SK-N-SH (cell line): ENCODE results near the gene TAS2R46.

Source experiments
- ELF1 ChIP-seq: IDR thresholded peaks from 2 replicates; pipeline ENCODE4 v1.4.0; 2012
- POLR2AphosphoS5 ChIP-seq: IDR thresholded peaks from 2 replicates; pipeline ENCODE4 v1.6.1; 2012; ENCODE audit warnings: low read depth, low read length
- RAD21 ChIP-seq: IDR thresholded peaks from 2 replicates; pipeline ENCODE4 v1.6.1; 2012; ENCODE audit warnings: mild to moderate bottlenecking, low read length
- RCOR1 ChIP-seq: fragments of 150-350 bp; IDR thresholded peaks from 2 replicates; pipeline ENCODE4 v1.6.1; 2017; ENCODE audit warnings: antibody characterized with exemption, low read length
- TF ChIP-seq, protein P1 (sequence below): fragments of 150-350 bp; IDR thresholded peaks from 2 replicates; pipeline ENCODE4 v1.6.1; 2016; ENCODE audit warnings: mild to moderate bottlenecking, low read depth, low read length
- TF ChIP-seq, protein P2 (sequence below): fragments of 200-600 bp; sonication (generic); IDR thresholded peaks from 2 replicates; pipeline ENCODE4 v1.6.1; 2017; ENCODE audit warnings: antibody characterized with exemption, mild to moderate bottlenecking, moderate library complexity
- TF ChIP-seq, protein P3 (sequence below): IDR thresholded peaks from 2 replicates; pipeline ENCODE4 v1.6.1; 2012; ENCODE audit warnings: mild to moderate bottlenecking, low read depth, low read length, moderate library complexity

DNA sequence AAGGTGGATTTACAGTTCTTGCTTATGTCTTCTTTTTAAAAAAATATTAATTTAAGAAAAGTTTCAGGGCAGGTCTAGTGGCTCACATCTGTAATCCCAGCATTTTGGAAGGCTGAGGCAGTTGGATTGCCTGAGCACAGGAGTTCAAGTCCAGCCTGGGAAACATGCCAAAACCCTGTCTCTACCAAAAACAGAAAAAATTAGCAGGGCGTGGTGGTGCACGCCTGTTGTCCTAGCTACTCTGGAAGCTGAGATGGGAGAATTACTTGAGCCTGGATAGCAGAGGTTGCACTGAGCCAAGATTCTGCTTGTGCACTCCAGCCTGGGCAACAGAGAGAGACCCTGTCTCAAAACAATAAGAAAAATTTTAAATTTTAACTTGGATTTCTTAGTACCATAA is 5.4 kb upstream of the TAS2R46 start:
- TF ChIP-seq, protein P1, sequence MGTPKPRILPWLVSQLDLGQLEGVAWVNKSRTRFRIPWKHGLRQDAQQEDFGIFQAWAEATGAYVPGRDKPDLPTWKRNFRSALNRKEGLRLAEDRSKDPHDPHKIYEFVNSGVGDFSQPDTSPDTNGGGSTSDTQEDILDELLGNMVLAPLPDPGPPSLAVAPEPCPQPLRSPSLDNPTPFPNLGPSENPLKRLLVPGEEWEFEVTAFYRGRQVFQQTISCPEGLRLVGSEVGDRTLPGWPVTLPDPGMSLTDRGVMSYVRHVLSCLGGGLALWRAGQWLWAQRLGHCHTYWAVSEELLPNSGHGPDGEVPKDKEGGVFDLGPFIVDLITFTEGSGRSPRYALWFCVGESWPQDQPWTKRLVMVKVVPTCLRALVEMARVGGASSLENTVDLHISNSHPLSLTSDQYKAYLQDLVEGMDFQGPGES: no peak
- TF ChIP-seq RCOR1 (no peak), ELF1 (no peak), RAD21 (no peak), POLR2AphosphoS5 (no peak)
- TF ChIP-seq, protein P2, sequence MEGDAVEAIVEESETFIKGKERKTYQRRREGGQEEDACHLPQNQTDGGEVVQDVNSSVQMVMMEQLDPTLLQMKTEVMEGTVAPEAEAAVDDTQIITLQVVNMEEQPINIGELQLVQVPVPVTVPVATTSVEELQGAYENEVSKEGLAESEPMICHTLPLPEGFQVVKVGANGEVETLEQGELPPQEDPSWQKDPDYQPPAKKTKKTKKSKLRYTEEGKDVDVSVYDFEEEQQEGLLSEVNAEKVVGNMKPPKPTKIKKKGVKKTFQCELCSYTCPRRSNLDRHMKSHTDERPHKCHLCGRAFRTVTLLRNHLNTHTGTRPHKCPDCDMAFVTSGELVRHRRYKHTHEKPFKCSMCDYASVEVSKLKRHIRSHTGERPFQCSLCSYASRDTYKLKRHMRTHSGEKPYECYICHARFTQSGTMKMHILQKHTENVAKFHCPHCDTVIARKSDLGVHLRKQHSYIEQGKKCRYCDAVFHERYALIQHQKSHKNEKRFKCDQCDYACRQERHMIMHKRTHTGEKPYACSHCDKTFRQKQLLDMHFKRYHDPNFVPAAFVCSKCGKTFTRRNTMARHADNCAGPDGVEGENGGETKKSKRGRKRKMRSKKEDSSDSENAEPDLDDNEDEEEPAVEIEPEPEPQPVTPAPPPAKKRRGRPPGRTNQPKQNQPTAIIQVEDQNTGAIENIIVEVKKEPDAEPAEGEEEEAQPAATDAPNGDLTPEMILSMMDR: no peak
- TF ChIP-seq, protein P3, sequence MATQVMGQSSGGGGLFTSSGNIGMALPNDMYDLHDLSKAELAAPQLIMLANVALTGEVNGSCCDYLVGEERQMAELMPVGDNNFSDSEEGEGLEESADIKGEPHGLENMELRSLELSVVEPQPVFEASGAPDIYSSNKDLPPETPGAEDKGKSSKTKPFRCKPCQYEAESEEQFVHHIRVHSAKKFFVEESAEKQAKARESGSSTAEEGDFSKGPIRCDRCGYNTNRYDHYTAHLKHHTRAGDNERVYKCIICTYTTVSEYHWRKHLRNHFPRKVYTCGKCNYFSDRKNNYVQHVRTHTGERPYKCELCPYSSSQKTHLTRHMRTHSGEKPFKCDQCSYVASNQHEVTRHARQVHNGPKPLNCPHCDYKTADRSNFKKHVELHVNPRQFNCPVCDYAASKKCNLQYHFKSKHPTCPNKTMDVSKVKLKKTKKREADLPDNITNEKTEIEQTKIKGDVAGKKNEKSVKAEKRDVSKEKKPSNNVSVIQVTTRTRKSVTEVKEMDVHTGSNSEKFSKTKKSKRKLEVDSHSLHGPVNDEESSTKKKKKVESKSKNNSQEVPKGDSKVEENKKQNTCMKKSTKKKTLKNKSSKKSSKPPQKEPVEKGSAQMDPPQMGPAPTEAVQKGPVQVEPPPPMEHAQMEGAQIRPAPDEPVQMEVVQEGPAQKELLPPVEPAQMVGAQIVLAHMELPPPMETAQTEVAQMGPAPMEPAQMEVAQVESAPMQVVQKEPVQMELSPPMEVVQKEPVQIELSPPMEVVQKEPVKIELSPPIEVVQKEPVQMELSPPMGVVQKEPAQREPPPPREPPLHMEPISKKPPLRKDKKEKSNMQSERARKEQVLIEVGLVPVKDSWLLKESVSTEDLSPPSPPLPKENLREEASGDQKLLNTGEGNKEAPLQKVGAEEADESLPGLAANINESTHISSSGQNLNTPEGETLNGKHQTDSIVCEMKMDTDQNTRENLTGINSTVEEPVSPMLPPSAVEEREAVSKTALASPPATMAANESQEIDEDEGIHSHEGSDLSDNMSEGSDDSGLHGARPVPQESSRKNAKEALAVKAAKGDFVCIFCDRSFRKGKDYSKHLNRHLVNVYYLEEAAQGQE: no peak
